Parathyroid adenoma (tissue), 2 donors: Measurements from ENCODE around the gene PRKAB2.

Experiments used
- H2AFZ ChIP-seq: fragments of 300-600 bp; sonication (generic); one replicate; pipeline ENCODE4 v1.7.0; 2017; ENCODE audit warnings: antibody characterized with exemption, mild to moderate bottlenecking
- H3K27ac ChIP-seq: fragments of 300-600 bp; sonication (generic); one replicate; pipeline ENCODE4 v1.7.0; 2017
- H3K27me3 ChIP-seq: fragments of 300-600 bp; sonication (generic); one replicate; pipeline ENCODE4 v1.7.0; 2017; ENCODE audit warnings: low read length; ENCODE audit not compliant: control insufficient read depth, insufficient read depth
- H3K36me3 ChIP-seq: fragments of 300-600 bp; sonication (generic); one replicate; pipeline ENCODE4 v1.7.0; 2017; ENCODE audit warnings: low read length; ENCODE audit not compliant: control insufficient read depth, insufficient read depth
- H3K4me1 ChIP-seq: fragments of 300-600 bp; sonication (generic); one replicate; pipeline ENCODE4 v1.7.0; 2017; ENCODE audit warnings: control low read depth
- H3K4me2 ChIP-seq: fragments of 300-600 bp; sonication (generic); one replicate; pipeline ENCODE4 v1.7.0; 2017; ENCODE audit warnings: low read length
- H3K4me3 ChIP-seq: fragments of 300-600 bp; sonication (generic); one replicate; pipeline ENCODE4 v1.7.0; 2017; ENCODE audit warnings: low read depth, low read length
- H3K79me2 ChIP-seq: fragments of 300-600 bp; sonication (generic); one replicate; pipeline ENCODE4 v1.7.0; 2017; ENCODE audit warnings: control low read depth
- H3K9ac ChIP-seq: fragments of 300-600 bp; sonication (generic); one replicate; pipeline ENCODE4 v1.7.0; 2017; ENCODE audit warnings: mild to moderate bottlenecking
- H3K9me3 ChIP-seq: fragments of 300-600 bp; sonication (generic); one replicate; pipeline ENCODE4 v1.7.0; 2017; ENCODE audit warnings: low read length; ENCODE audit not compliant: control insufficient read depth
- CTCF ChIP-seq: fragments of 300-600 bp; sonication (generic); IDR thresholded peaks from one replicate; pipeline ENCODE4 v1.7.0; 2017; ENCODE audit warnings: antibody characterized with exemption, mild to moderate bottlenecking
- donor health status: primary hyperparathyroidism.

Gene PRKAB2

DNA sequence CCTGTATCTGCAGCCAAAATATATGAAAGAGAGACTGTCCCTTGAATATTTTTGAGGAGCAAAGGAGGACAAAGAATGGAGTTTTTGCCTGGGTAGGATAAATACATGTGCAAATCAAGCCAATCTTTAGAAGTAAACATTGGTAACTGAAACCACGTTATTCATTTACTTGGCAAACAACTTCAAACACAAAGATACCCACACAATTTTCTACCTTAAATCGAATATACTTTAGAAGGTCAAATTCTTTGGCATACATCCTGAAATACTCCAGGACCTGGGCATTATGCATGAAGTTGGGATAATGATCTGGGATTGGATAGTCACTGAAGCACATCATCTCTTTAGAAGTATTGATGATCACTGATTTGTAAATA, 43.3 kb upstream of the PRKAB2 start:
- TF ChIP-seq CTCF, result no peak
- H2AFZ ChIP-seq, result peak overlapping the region; percentile 39
- no peaks in the 10 kb centered on the region for H3K27me3 ChIP-seq
- peak overlapping the region; percentile 5 for H3K4me3 ChIP-seq
- no peaks in the 10 kb centered on the region for H3K79me2 ChIP-seq
- H3K4me2 ChIP-seq, result peak overlapping the region; percentile 42
- peaks cover 9% of the 10 kb centered on the region for H3K4me1 ChIP-seq
- H3K27ac ChIP-seq, result peak overlapping the region; percentile 70
- no peak overlapping the region for H3K9ac ChIP-seq
- no peaks in the 10 kb centered on the region for H3K36me3 ChIP-seq
- H3K9me3 ChIP-seq, result no peaks in the 10 kb centered on the region

DNA sequence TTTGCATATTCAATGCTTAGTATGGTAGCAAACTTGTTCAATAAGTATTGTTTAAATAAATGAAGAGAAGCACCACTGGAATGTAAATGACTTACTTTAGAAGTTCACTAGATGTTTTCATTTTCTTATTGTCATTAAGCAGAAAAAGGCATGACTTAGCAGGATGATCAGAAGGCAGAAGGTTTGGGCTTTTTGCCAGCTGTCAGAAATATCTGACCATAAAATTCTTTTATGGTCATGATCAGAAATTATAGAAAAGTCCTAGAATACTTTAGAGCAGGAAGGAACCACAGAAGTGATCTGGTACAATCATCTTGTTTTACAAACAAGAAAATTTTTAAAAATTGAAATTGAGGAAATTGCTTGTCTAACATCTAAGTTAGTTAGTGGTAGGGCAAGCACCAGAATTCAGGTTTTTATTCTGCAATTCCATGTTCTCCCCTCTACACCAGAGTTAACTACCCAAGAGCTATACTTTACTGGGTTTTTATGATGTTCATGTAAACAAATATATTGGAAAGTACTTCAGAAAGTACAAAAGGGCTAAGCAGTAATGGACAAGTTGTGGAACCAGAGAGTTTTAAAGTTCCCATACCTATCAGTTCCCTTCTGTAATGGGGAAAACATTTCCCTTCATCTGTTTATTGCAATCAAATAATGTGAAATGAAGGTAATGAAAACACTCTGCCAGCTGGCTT, 42.7 kb upstream of the PRKAB2 start:
- Histone ChIP-seq H3K4me3 (peak overlapping the region; percentile 5), H3K27ac (peak overlapping the region; percentile 70), H2AFZ (peak overlapping the region; percentile 39), H3K4me1 (peaks cover 9% of the 10 kb centered on the region), H3K9ac (no peak overlapping the region), H3K4me2 (peak overlapping the region; percentile 42), H3K36me3 (no peaks in the 10 kb centered on the region), H3K27me3 (no peaks in the 10 kb centered on the region), H3K79me2 (no peaks in the 10 kb centered on the region), H3K9me3 (no peaks in the 10 kb centered on the region)
- no peak for TF ChIP-seq CTCF

DNA sequence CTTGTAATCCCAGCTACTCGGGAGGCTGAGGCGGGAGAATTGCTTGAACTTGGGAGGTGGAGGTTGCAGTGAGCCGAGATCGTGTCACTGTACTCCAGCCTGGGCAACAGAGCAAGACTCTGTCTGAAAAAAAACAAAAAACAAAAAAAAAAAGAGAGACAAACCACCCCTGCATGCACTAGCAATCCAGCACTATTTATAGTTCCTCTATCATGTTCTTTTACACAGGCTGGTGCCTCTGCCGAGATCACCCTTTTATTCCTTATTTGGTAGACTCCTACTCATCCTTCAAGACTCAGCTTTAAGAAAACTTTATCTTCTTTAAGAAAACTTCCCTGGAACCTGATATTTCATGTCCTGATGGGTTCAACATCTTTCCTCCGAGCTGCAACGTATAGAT, 42.1 kb upstream of the PRKAB2 start:
- Histone ChIP-seq H3K4me1 (peaks cover 9% of the 10 kb centered on the region), H3K4me2 (no peak overlapping the region), H2AFZ (no peak overlapping the region), H3K27ac (no peak overlapping the region), H3K27me3 (no peaks in the 10 kb centered on the region), H3K9me3 (no peaks in the 10 kb centered on the region), H3K4me3 (no peak overlapping the region), H3K36me3 (no peaks in the 10 kb centered on the region), H3K79me2 (no peaks in the 10 kb centered on the region), H3K9ac (no peak overlapping the region)
- TF ChIP-seq CTCF, result no peak

DNA sequence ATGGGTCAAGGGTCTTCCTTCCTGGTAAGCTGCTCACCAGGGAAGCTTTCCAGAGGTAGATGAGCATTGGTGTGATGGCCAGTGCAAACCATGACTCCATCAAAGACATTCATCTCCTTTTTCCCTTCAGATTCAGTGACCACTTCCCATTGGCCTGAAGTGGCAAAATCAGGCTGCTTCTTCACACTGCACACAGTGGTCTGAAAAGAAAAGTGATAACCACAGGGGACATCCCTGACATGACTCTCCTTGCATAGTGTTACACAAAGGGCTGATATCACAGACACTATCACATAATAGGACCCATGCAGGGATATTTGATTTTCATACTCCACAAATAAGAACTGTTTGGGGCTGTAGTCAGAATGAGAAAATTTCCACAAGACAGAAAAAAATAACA, 41.0 kb upstream of the PRKAB2 start:
- Histone ChIP-seq H3K27me3 (no peaks in the 10 kb centered on the region), H3K4me3 (no peak overlapping the region), H3K9me3 (no peaks in the 10 kb centered on the region), H3K27ac (no peak overlapping the region), H3K4me2 (no peak overlapping the region), H3K79me2 (no peaks in the 10 kb centered on the region), H3K36me3 (no peaks in the 10 kb centered on the region), H2AFZ (no peak overlapping the region), H3K4me1 (peaks cover 9% of the 10 kb centered on the region), H3K9ac (no peak overlapping the region)
- no peak for TF ChIP-seq CTCF

GRCh38 chr1:147211577-147211976, 39.3 kb upstream of the PRKAB2 start:
- Histone ChIP-seq H3K4me3 (no peak overlapping the region), H3K9ac (no peak overlapping the region), H3K4me2 (no peak overlapping the region), H3K27me3 (no peaks in the 10 kb centered on the region), H3K79me2 (no peaks in the 10 kb centered on the region), H3K27ac (no peak overlapping the region), H3K36me3 (no peaks in the 10 kb centered on the region), H2AFZ (no peak overlapping the region), H3K9me3 (no peaks in the 10 kb centered on the region), H3K4me1 (peaks cover 9% of the 10 kb centered on the region)
- TF ChIP-seq CTCF, result no peak
